Measurements from ENCODE around the gene ZNF808. TPM values are rescaled to one million over a fixed set of nuclear protein-coding genes. Genes with fewer than 3 reads are reported as not detected.
A peak's percentile ranks its signal among the peaks of the same experiment; 100 is the strongest.
"Not testable (repeated sequence)": the region's sequence is repeated elsewhere in the genome, so short reads cannot be mapped to it uniquely, and the experiment has no call there.

The ZNF808 gene
- total RNA-seq (10 to 100 TPM; 20.2 to 37.9 TPM), polyA plus RNA-seq (1 to 10 TPM; 2.8 to 4.0 TPM)
- long read RNA-seq, donor 1, partial matches to known transcripts, result 0 of 1 reads
- long read RNA-seq, donor 1, other reads (novel, unspliced or antisense), result 0 of 1 reads
- long read RNA-seq, donor 2, partial matches to known transcripts, result 7 of 7 reads
- long read RNA-seq, donor 2, other reads (novel, unspliced or antisense), result 0 of 7 reads
- long read RNA-seq, donor 3, result 0 reads
- long read RNA-seq, donor 4, partial matches to known transcripts, result 9 of 10 reads
- long read RNA-seq, donor 4, other reads (novel, unspliced or antisense), result 0 of 10 reads
- long read RNA-seq, donor 5, partial matches to known transcripts, result 0 of 2 reads
- long read RNA-seq, donor 5, other reads (novel, unspliced or antisense), result 0 of 2 reads

DNA sequence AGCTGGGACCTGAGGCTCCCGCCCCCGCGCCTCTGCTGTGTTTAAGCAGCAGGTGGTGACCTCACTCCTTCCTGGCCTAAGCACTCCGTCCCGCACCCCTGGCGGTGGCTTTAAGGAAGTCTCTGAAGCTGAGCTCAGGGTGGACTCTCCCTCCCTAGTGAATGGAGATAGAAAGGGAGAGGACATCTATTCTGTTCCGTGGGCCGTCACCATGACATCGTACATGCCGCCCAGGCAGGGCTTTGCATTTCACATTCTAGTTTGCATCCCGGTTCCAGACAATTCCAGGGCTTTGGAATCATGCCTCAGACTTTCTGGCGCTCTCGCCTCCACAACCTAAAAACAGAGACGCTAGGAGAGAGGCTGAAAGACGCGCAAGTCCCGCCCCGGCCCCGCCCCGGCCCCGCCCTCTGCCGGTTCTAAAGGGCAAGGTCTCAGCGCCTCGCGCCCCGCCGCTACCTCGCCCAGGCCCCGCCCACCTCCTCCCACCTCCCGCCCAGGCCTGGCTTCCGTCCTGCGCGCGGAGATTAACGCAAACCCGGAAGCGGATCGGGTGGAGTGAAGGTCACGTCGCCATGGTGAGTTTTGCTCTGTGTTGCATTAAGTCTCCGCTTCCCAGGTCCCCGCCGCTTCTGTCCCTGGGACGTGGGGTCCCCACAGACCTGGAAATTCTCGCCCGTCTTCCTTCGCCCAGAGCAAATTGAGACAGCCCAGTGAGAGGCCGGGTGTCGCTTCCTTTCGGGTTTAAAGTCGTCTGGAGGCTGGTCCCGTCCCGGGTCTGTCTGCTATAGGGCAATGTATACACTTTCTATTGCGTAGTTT lies at the start of gene ZNF808:
Gene ZNF808, plus strand, starts transcription at position 535 of the 822 bp plus-strand sequence. CDS start 15,617 bp downstream, outside the sequence.
- Histone ChIP-seq H3K27ac (ENCODE audit: low read depth in 1 of 2, low read length in 1 of 2) (peak within 1 kb of the TSS; percentile 90 to 93), H3K4me3 (peak within 1 kb of the TSS; percentile 84), H3K36me3 (ENCODE audit: control insufficient read depth in 4 of 4, insufficient read depth in 4 of 4, low read length in 4 of 4) (no peaks in the 10 kb centered on the region), H3K9me3 (ENCODE audit: control insufficient read depth in 4 of 4, insufficient read depth in 3 of 4, low read length in 3 of 4) (peaks cover 0 to 11% (median 0%) of the 10 kb centered on the region in 4 donors), H3K27me3 (ENCODE audit: control insufficient read depth in 3 of 3, insufficient read depth in 3 of 3, low read length in 2 of 3) (no peaks in the 10 kb centered on the region), H3K9ac (ENCODE audit: insufficient read depth in 1 of 2, low read length in 2 of 2) (peak within 1 kb of the TSS; percentile 55 to 77), H3K4me1 (ENCODE audit: control insufficient read depth in 5 of 5, insufficient read depth in 5 of 5, low read length in 5 of 5) (peaks cover 0 to 9% (median 5%) of the 10 kb centered on the region in 5 donors)
- TF ChIP-seq, protein P1, sequence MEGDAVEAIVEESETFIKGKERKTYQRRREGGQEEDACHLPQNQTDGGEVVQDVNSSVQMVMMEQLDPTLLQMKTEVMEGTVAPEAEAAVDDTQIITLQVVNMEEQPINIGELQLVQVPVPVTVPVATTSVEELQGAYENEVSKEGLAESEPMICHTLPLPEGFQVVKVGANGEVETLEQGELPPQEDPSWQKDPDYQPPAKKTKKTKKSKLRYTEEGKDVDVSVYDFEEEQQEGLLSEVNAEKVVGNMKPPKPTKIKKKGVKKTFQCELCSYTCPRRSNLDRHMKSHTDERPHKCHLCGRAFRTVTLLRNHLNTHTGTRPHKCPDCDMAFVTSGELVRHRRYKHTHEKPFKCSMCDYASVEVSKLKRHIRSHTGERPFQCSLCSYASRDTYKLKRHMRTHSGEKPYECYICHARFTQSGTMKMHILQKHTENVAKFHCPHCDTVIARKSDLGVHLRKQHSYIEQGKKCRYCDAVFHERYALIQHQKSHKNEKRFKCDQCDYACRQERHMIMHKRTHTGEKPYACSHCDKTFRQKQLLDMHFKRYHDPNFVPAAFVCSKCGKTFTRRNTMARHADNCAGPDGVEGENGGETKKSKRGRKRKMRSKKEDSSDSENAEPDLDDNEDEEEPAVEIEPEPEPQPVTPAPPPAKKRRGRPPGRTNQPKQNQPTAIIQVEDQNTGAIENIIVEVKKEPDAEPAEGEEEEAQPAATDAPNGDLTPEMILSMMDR (IDR thresholded peaks at IDR 0.05; ENCODE audit: control extremely low read depth, extremely low read depth), result peak; percentile 8
- 1% methylated on average over 54 of the region's 54 CpGs for WGBS, 2 donors
- DNase-seq, result peak; percentile 93 to 96 (median 96)
- peak; percentile 99 for ATAC-seq (ENCODE audit: insufficient read depth, low FRiP score)

- not testable (repeated sequence) for H3K36me3 ChIP-seq (ENCODE audit: control insufficient read depth in 4 of 4, insufficient read depth in 4 of 4, low read length in 4 of 4); ATAC-seq (ENCODE audit: insufficient read depth, low FRiP score); H3K9ac ChIP-seq (ENCODE audit: insufficient read depth in 1 of 2, low read length in 2 of 2); H3K4me1 ChIP-seq (ENCODE audit: control insufficient read depth in 5 of 5, insufficient read depth in 5 of 5, low read length in 5 of 5); H3K4me3 ChIP-seq; H3K27ac ChIP-seq (ENCODE audit: low read depth in 1 of 2, low read length in 1 of 2); DNase-seq; H3K27me3 ChIP-seq (ENCODE audit: control insufficient read depth in 3 of 3, insufficient read depth in 3 of 3, low read length in 2 of 3)
- 43 to 45% methylated on average over 7 of the region's 7 CpGs for WGBS, 2 donors
- H3K9me3 ChIP-seq (ENCODE audit: control insufficient read depth in 4 of 4, insufficient read depth in 3 of 4, low read length in 3 of 4), result peaks cover 0 to 66% (median 19%) of the 10 kb centered on the region in 4 donors
These were observed 43.2 kb upstream of the ZNF808 start for GRCh38 chr19:52484111-52484743.

DNA sequence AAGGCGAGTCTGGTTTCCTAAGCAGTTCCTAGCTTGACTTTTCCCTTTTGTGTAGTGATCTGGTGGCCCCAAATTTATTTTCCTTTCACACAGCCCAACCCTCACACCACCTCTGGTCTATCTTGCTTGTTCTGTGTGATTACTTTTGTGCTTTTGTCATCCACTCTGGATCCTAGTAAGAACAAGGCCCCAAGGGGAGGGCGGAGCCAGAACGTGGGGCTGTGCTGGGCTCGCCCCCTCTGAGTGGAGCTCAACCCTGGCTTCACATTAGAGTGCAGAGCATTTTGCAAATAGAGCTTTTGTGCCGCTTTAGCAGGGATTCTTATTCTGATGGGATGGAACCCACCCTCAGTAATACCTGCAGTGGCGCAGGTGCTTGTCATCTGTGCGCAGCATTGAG lies 42.4 kb upstream of the ZNF808 start:
- not testable (repeated sequence) for H3K4me3 ChIP-seq; ATAC-seq (ENCODE audit: insufficient read depth, low FRiP score); H3K27ac ChIP-seq (ENCODE audit: low read depth in 1 of 2, low read length in 1 of 2); H3K4me1 ChIP-seq (ENCODE audit: control insufficient read depth in 5 of 5, insufficient read depth in 5 of 5, low read length in 5 of 5); H3K27me3 ChIP-seq (ENCODE audit: control insufficient read depth in 3 of 3, insufficient read depth in 3 of 3, low read length in 2 of 3); DNase-seq; H3K36me3 ChIP-seq (ENCODE audit: control insufficient read depth in 4 of 4, insufficient read depth in 4 of 4, low read length in 4 of 4); H3K9ac ChIP-seq (ENCODE audit: insufficient read depth in 1 of 2, low read length in 2 of 2)
- WGBS, 2 donors, result 45 to 46% methylated on average over 7 of the region's 7 CpGs
- peaks cover 0 to 63% (median 18%) of the 10 kb centered on the region in 4 donors for H3K9me3 ChIP-seq (ENCODE audit: control insufficient read depth in 4 of 4, insufficient read depth in 3 of 4, low read length in 3 of 4)

GRCh38 chr19:52485561-52486240 lies 41.8 kb upstream of the ZNF808 start:
- not testable (repeated sequence) for H3K9ac ChIP-seq (ENCODE audit: insufficient read depth in 1 of 2, low read length in 2 of 2); DNase-seq; ATAC-seq (ENCODE audit: insufficient read depth, low FRiP score); H3K27me3 ChIP-seq (ENCODE audit: control insufficient read depth in 3 of 3, insufficient read depth in 3 of 3, low read length in 2 of 3); H3K4me3 ChIP-seq; H3K36me3 ChIP-seq (ENCODE audit: control insufficient read depth in 4 of 4, insufficient read depth in 4 of 4, low read length in 4 of 4); H3K4me1 ChIP-seq (ENCODE audit: control insufficient read depth in 5 of 5, insufficient read depth in 5 of 5, low read length in 5 of 5); H3K27ac ChIP-seq (ENCODE audit: low read depth in 1 of 2, low read length in 1 of 2)
- WGBS, 2 donors, result 10 to 16% methylated on average over 8 of the region's 8 CpGs
- H3K9me3 ChIP-seq (ENCODE audit: control insufficient read depth in 4 of 4, insufficient read depth in 3 of 4, low read length in 3 of 4), result peaks cover 0 to 60% (median 15%) of the 10 kb centered on the region in 4 donors
